ENCODE measurements around the gene TCEAL8.

TCEAL8 gene

DNA sequence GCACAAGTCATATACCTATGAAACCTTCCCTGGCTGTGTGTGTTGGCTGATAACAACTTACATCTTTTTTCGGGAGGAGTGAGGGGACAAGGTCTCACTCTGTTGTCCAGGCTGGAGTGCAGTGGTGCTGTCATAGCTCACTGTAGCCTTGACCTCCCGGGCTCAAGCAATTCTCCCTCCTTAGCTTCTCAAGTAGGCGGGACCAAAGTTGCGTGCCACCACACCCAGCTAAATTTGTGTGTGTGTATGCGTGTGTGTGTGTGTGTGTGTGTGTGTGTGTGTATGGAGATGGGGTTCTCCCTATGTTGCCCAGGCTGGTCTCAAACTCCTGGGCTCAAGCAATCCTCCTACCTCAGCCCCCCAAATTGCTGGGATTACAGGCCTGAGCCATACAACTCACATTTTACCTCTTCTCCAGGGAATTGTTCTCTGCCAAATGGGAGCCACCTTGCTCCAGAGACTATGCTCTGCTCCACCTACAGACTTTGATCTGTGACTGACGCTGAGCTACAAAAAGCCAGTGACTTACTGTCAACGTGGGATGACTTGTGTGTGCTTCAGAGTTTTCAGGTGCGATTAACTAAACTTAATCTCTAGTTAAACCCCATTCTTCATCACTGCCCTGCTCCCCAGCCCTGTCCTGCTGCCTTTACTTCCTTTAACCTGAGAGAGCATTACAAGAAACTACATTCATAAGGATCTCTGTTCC, 42.1 kb downstream of the TCEAL8 start:
- DNase-seq, result no peak

- peak; percentile 1 to 7 for DNase-seq
Measured at GRCh38 chrX:103211012-103211715, 43.8 kb downstream of the TCEAL8 start.

GRCh38 chrX:103210056-103210455, 44.9 kb downstream of the TCEAL8 start:
- DNase-seq, result no peak
